HepG2 (cell line): ENCODE measurements around the gene ARHGAP9. TPM values are rescaled to one million over a fixed set of nuclear protein-coding genes. Genes with fewer than 3 reads are reported as not detected.

ENCODE experiments used
- ATAC-seq: fragments of 200-7000 bp; cut with Tn5 transposase; 3 replicates; pipeline ENCODE4 v1.9.1; 2020; ENCODE audit warnings: mild to moderate bottlenecking, moderate library complexity
- BruUV-seq: library from RNA; stranded (reverse); fragments of 400-500 nt; replicated peaks from 2 replicates; lab custom pipeline; 2021; lab: Mats Ljungman, UMichigan
- CTCF ChIA-PET: fragments of 300-600 bp; formaldehyde crosslinking; extraction: SDS; loops from one replicate; lab custom pipeline; 2021; ENCODE audit warnings: low total read pairs, inconsistent platforms, low intra/inter-chr PET ratio; lab: Yijun Ruan, JAX
- POLR2A ChIA-PET: fragments of 350-600 bp; sonication (Branson Sonifier 250); formaldehyde crosslinking; loops from one replicate; lab custom pipeline; 2020; ENCODE audit warnings: antibody characterized with exemption, inconsistent platforms; lab: Yijun Ruan, JAX
- DNase-seq: peaks from one replicate; pipeline ENCODE4 v3.0.0-alpha.2; 2015; ENCODE audit warnings: low spot score
- FAIRE-seq: peaks from 3 replicates; lab custom pipeline; 2011; peaks lifted over from hg19 to GRCh38; lab: Jason Lieb, UNC
- H2AFZ ChIP-seq: one replicate; pipeline ENCODE4 v1.6.1; 2011; ENCODE audit warnings: low read length, inconsistent platforms
- H3K27ac ChIP-seq: fragments of 300-600 bp; 3 replicates; pipeline ENCODE4 v1.8.0; 2011; ENCODE audit warnings: mixed run types, mild to moderate bottlenecking, mixed read lengths, low read length, inconsistent platforms; ENCODE audit not compliant: insufficient read depth; ENCODE audit errors: extremely low read length
- H3K27me3 ChIP-seq, 2 experiments: fragments of 200-600 bp in 1 of 2; 2 replicates in 1 of 2; 3 replicates in 1 of 2; pipeline versions ENCODE4 v1.6.0 to v1.8.0; 2011; ENCODE audit warnings: low read length in 2 of 2, mild to moderate bottlenecking in 2 of 2, moderate library complexity in 2 of 2, inconsistent platforms in 1 of 2; ENCODE audit not compliant: insufficient read depth in 2 of 2, control insufficient read depth in 1 of 2
- H3K36me3 ChIP-seq, 2 experiments: fragments of 200-600 bp in 1 of 2; replicated peaks in 1 of 2; 2 replicates in 1 of 2; 3 replicates in 1 of 2; pipeline versions ENCODE4 v1.5.1 to v1.8.0; 2011; ENCODE audit warnings: low read length in 2 of 2, inconsistent platforms in 1 of 2; ENCODE audit not compliant: insufficient read depth in 2 of 2, control insufficient read depth in 1 of 2
- H3K4me1 ChIP-seq: 2 replicates; pipeline ENCODE4 v1.5.1; 2012; ENCODE audit warnings: low read length, inconsistent platforms; ENCODE audit not compliant: insufficient read depth
- H3K4me2 ChIP-seq: 2 replicates; pipeline ENCODE4 v1.6.0; 2011; ENCODE audit warnings: low read depth, low read length, inconsistent platforms
- H3K4me3 ChIP-seq, 3 experiments: fragments of 200-600 bp in 1 of 3; sonication (generic), shearing (Covaris generic) in 1 of 3; replicated peaks in 1 of 3; 2 replicates each; pipeline ENCODE4 v1.5.1; 2011 to 2016; ENCODE audit warnings: low read length in 3 of 3, inconsistent platforms in 2 of 3, low read depth in 2 of 3, mild to moderate bottlenecking in 2 of 3, control low read depth in 1 of 3, mixed read lengths in 1 of 3; ENCODE audit not compliant: insufficient read depth in 1 of 3
- H3K79me2 ChIP-seq: one replicate; pipeline ENCODE4 v1.6.1; 2011; ENCODE audit warnings: low read length, inconsistent platforms; ENCODE audit not compliant: insufficient read depth
- H3K9ac ChIP-seq: 2 replicates; pipeline ENCODE4 v1.6.0; 2011; ENCODE audit warnings: mild to moderate bottlenecking, low read depth, low read length, inconsistent platforms; ENCODE audit not compliant: insufficient read depth
- H3K9me3 ChIP-seq: 2 replicates; pipeline ENCODE4 v1.5.1; 2012; ENCODE audit warnings: mild to moderate bottlenecking, low read length
- H4K20me1 ChIP-seq: 2 replicates; pipeline ENCODE4 v1.6.0; 2011; ENCODE audit warnings: inconsistent platforms, mild to moderate bottlenecking, low read length, moderate library complexity; ENCODE audit not compliant: insufficient read depth
- ARID2 ChIP-seq: sonication (generic); formaldehyde crosslinking; IDR thresholded peaks from 2 replicates; pipeline ENCODE4 v1.8.1; 2022; ENCODE audit warnings: mild to moderate bottlenecking, missing genetic modification reagents, borderline replicate concordance
- BORCS8-MEF2B ChIP-seq: sonication (generic); formaldehyde crosslinking; IDR thresholded peaks from 2 replicates; pipeline ENCODE4 v1.8.0; 2022; ENCODE audit warnings: mild to moderate bottlenecking, missing genetic modification reagents
- CEBPZ ChIP-seq: IDR thresholded peaks from 2 replicates; pipeline ENCODE4 v1.6.1; 2012; ENCODE audit warnings: low read length, improper control_type of control experiment
- HNRNPUL1 ChIP-seq: fragments of 200-400 bp; formaldehyde crosslinking; IDR thresholded peaks from 2 replicates; pipeline ENCODE4 v1.6.1; 2017; ENCODE audit warnings: low read depth, mild to moderate bottlenecking, low read length, moderate library complexity
- KLF11 ChIP-seq: IDR thresholded peaks from 2 replicates; pipeline ENCODE4 v1.6.1; 2016; ENCODE audit warnings: missing compliant biosample characterization
- NR2F1 ChIP-seq, 2 experiments: fragments of 450-650 bp in 1 of 2; formaldehyde crosslinking in 1 of 2; IDR thresholded peaks; 2 replicates each; pipeline versions ENCODE4 v1.5.0 to v1.6.1; 2016 to 2020; ENCODE audit warnings: mild to moderate bottlenecking in 1 of 2, missing compliant biosample characterization in 1 of 2, missing genetic modification reagents in 1 of 2, moderate library complexity in 1 of 2
- POLR2A ChIP-seq, 2 experiments: IDR thresholded peaks; 2 replicates each; pipeline ENCODE4 v1.6.1; 2011; ENCODE audit warnings: low read depth in 2 of 2, low read length in 2 of 2, mild to moderate bottlenecking in 1 of 2, moderate library complexity in 1 of 2; ENCODE audit not compliant: insufficient read depth in 1 of 2
- RBM22 ChIP-seq: fragments of 200-400 bp; formaldehyde crosslinking; optimal IDR thresholded peaks from 2 replicates; pipeline ENCODE3; 2017; ENCODE audit warnings: mild to moderate bottlenecking, low read length, moderate library complexity
- SMYD3 ChIP-seq: sonication (generic); formaldehyde crosslinking; IDR thresholded peaks from 2 replicates; pipeline ENCODE4 v1.8.1; 2023; ENCODE audit warnings: mild to moderate bottlenecking, missing genetic modification reagents
- SSRP1 ChIP-seq: IDR thresholded peaks from 2 replicates; pipeline ENCODE4 v1.6.1; 2016; ENCODE audit warnings: control low read depth
- TRIM24 ChIP-seq: sonication (generic); formaldehyde crosslinking; IDR thresholded peaks from 2 replicates; pipeline ENCODE4 v1.8.0; 2022; ENCODE audit warnings: mild to moderate bottlenecking, missing genetic modification reagents
- ZBTB37 ChIP-seq: sonication (generic); formaldehyde crosslinking; IDR thresholded peaks from 2 replicates; pipeline ENCODE4 v1.4.0; 2020; ENCODE audit warnings: mild to moderate bottlenecking, missing genetic modification reagents
- ZFP37 ChIP-seq: sonication (generic); formaldehyde crosslinking; IDR thresholded peaks from 2 replicates; pipeline ENCODE4 v1.4.0; 2020; ENCODE audit warnings: missing genetic modification reagents, borderline replicate concordance
- ZNF790 ChIP-seq: sonication (generic); formaldehyde crosslinking; IDR thresholded peaks from 2 replicates; pipeline ENCODE4 v1.8.0; 2022; ENCODE audit warnings: missing genetic modification reagents, mild to moderate bottlenecking, borderline replicate concordance
- whole genome bisulfite sequencing: methylation state at CpG from one replicate; pipeline ENCODE4 v1.1.6; 2017; ENCODE audit warnings: low lambda C conversion rate; 5-methylcytosine and 5-hydroxymethylcytosine counted together
- in situ Hi-C: cut with HindIII; loops from 2 replicates; pipeline ENCODE4 v1.10.0; 2017; ENCODE audit warnings: low pct_unique_long_range_greater_than_20kb; ENCODE audit not compliant: extremely low pct_ligation_motif_present
- intact Hi-C: fragments of 100-400 bp; cut with micrococcal nuclease; formaldehyde crosslinking; loops from one replicate; pipeline ENCODE4 v1.10.0; 2022; ENCODE audit not compliant: unreplicated experiment
- polyA plus RNA-seq, 8 experiments: library from polyadenylated mRNA; depleted of rRNA in 3 of 8; stranded (reverse) in 7 of 8; unstranded in 1 of 8; fragments of >200 nt; fragmentation: Illumina TruSeq in 4 of 8; extraction: Trizol in 4 of 8; gene quantifications; 2 replicates each; pipeline versions ENCODE4 v1.2.1 to v1.2.3, GENCODE V29; 2011 to 2016; ENCODE audit warnings: low read depth in 4 of 8, missing spikeins in 1 of 8, mixed read lengths in 1 of 8; ENCODE audit not compliant: insufficient read depth in 1 of 8
- total RNA-seq, 5 experiments: library from RNA; depleted of rRNA; stranded (reverse); fragments of >200 nt; fragmentation: Illumina TruSeq; extraction: Trizol; gene quantifications; 2 replicates each; pipeline ENCODE4 v1.2.3, GENCODE V29; 2016; ENCODE audit warnings: low read depth in 1 of 5
- TF ChIP-seq, protein P1 (sequence below): sonication (generic); formaldehyde crosslinking; IDR thresholded peaks from 2 replicates; pipeline ENCODE4 v1.5.1; 2020; ENCODE audit warnings: missing genetic modification reagents, mild to moderate bottlenecking, borderline replicate concordance

Gene ARHGAP9
- total and polyA plus RNA-seq, 2 of the 13 experiments (the other 11 are each of a cell fraction or from before 2014, with no cell fraction given), result 0.18 to 1.2 TPM

DNA sequence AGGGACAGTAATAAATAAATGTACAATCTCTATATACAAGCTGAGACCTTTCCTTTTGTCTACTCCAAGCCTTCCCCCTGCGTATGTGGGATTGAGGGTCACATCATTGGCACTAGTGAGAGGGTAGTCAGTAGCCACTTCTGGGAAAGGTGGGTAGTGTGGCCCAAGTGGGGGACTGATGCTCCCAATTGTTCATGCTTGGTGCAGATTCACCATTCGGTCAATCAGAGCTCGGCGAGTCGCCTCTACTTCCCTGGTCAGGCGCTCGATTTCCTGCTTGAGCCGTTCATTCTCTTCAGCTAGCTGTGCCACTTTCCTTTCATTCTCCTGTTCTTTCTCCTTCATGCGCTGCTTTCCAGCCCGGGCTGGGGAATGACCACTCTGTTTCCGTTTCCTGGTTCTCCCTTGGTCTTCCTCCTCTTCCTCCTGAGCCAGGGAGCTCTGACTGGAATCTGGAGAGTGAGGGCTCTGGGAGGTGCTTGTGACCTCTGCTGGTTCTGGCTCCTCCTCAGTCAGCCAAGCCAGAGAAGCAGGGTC is 37.0 kb upstream of the ARHGAP9 start:
- H3K9me3 ChIP-seq, result no peaks in the 10 kb centered on the region
- CTCF ChIA-PET, result no interaction called here
- no peak overlapping the region for H3K9ac ChIP-seq
- no peak for TF ChIP-seq NR2F1 (CRISPR knock-in tag; IDR thresholded peaks at IDR 0.05)
- no peak for TF ChIP-seq CEBPZ
- TF ChIP-seq SMYD3 (CRISPR knock-in tag), result no peak
- TF ChIP-seq KLF11, result no peak
- 0 out of 2 replicates have a peak, but pooled peaks have one; percentile 19 for TF ChIP-seq BORCS8-MEF2B (CRISPR knock-in tag)
- TF ChIP-seq SSRP1 (CRISPR knock-in tag), result peak; percentile 20; the same call in 1 of the 2 replicates
- TF ChIP-seq ZNF790, result no peak
- TF ChIP-seq POLR2A (IDR thresholded peaks at IDR 0.05; ENCODE audit: insufficient read depth in 1 of 2, low read depth in 2 of 2, low read length in 2 of 2), result peak in 1 of 2 experiments; percentile 13; a peak in 2 of 4 replicates
- peak; percentile 55 for TF ChIP-seq RBM22
- TF ChIP-seq, protein P1, sequence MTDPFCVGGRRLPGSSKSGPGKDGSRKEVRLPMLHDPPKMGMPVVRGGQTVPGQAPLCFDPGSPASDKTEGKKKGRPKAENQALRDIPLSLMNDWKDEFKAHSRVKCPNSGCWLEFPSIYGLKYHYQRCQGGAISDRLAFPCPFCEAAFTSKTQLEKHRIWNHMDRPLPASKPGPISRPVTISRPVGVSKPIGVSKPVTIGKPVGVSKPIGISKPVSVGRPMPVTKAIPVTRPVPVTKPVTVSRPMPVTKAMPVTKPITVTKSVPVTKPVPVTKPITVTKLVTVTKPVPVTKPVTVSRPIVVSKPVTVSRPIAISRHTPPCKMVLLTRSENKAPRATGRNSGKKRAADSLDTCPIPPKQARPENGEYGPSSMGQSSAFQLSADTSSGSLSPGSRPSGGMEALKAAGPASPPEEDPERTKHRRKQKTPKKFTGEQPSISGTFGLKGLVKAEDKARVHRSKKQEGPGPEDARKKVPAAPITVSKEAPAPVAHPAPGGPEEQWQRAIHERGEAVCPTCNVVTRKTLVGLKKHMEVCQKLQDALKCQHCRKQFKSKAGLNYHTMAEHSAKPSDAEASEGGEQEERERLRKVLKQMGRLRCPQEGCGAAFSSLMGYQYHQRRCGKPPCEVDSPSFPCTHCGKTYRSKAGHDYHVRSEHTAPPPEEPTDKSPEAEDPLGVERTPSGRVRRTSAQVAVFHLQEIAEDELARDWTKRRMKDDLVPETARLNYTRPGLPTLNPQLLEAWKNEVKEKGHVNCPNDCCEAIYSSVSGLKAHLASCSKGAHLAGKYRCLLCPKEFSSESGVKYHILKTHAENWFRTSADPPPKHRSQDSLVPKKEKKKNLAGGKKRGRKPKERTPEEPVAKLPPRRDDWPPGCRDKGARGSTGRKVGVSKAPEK, result no peak
- TF ChIP-seq ZFP37 (CRISPR knock-in tag), result no peak
- no peak for TF ChIP-seq TRIM24 (CRISPR knock-in tag)
- TF ChIP-seq ARID2 (CRISPR knock-in tag), result 0 out of 2 replicates have a peak, but pooled peaks have one; percentile 20
- TF ChIP-seq ZBTB37, result no peak
- TF ChIP-seq HNRNPUL1, result no peak
- H3K4me3 ChIP-seq, result no peak overlapping the region
- intact Hi-C loops (no loop called here), in situ Hi-C loops (no loop called here)
- DNase-seq, result no peak
- no peaks in the 10 kb centered on the region; a peak in 1 of 5 replicates for H3K27me3 ChIP-seq
- no peak overlapping the region for H2AFZ ChIP-seq
- no peak overlapping the region for H3K4me2 ChIP-seq
- H4K20me1 ChIP-seq, result peaks cover 35% of the 10 kb centered on the region
- POLR2A ChIA-PET, result interaction anchor here (0.7 to 7.8 kb wide), 12 partner anchors 8 to 116 kb away, joined by 3 to 90 read pairs (median 4); partner anchors contain the start of genes B4GALNT1, DCTN2, INHBC and INHBE
- H3K36me3 ChIP-seq, result peaks cover 26 to 57% of the 10 kb centered on the region in 2 experiments
- H3K27ac ChIP-seq, result no peak overlapping the region
- 95% methylated on average over 11 of the region's 11 CpGs for WGBS
- ATAC-seq, result no peak
- BruUV-seq, result no TSS peak
- peaks cover 26% of the 10 kb centered on the region for H3K4me1 ChIP-seq
- peaks cover 24% of the 10 kb centered on the region for H3K79me2 ChIP-seq
- FAIRE-seq, result no peak
